Effector memory CD4-positive, alpha-beta T cell (primary cell): ENCODE results near the gene C22orf15.
A peak's percentile ranks its signal among the peaks of the same experiment; 100 is the strongest.

Source experiments
- DNase-seq, 3 donors: peaks; one replicate each; pipeline ENCODE4 v3.0.0-alpha.2; 2020
- H3K27ac ChIP-seq: 2 replicates; pipeline ENCODE4 v1.7.0; 2013; ENCODE audit warnings: mild to moderate bottlenecking, low read length, moderate library complexity; ENCODE audit not compliant: insufficient read depth, poor library complexity, severe bottlenecking
- H3K27me3 ChIP-seq: replicated peaks from 2 replicates; pipeline ENCODE4 v1.7.0; 2013; ENCODE audit warnings: mild to moderate bottlenecking, low read length; ENCODE audit not compliant: insufficient read depth, control insufficient read depth, poor library complexity, severe bottlenecking
- H3K36me3 ChIP-seq: 2 replicates; pipeline ENCODE4 v1.7.0; 2013; ENCODE audit warnings: mild to moderate bottlenecking, low read length, moderate library complexity; ENCODE audit not compliant: control insufficient read depth, insufficient read depth
- H3K4me1 ChIP-seq: 2 replicates; pipeline ENCODE4 v1.7.0; 2013; ENCODE audit warnings: low read length, mild to moderate bottlenecking; ENCODE audit not compliant: control insufficient read depth, insufficient read depth, poor library complexity, severe bottlenecking
- H3K4me3 ChIP-seq: 2 replicates; pipeline ENCODE4 v1.7.0; 2013; ENCODE audit warnings: low read length, low read depth, mild to moderate bottlenecking; ENCODE audit not compliant: insufficient read depth, poor library complexity, severe bottlenecking
- H3K9me3 ChIP-seq: 2 replicates; pipeline ENCODE4 v1.7.0; 2013; ENCODE audit warnings: mild to moderate bottlenecking, low read length, moderate library complexity; ENCODE audit not compliant: control insufficient read depth

The C22orf15 gene

DNA sequence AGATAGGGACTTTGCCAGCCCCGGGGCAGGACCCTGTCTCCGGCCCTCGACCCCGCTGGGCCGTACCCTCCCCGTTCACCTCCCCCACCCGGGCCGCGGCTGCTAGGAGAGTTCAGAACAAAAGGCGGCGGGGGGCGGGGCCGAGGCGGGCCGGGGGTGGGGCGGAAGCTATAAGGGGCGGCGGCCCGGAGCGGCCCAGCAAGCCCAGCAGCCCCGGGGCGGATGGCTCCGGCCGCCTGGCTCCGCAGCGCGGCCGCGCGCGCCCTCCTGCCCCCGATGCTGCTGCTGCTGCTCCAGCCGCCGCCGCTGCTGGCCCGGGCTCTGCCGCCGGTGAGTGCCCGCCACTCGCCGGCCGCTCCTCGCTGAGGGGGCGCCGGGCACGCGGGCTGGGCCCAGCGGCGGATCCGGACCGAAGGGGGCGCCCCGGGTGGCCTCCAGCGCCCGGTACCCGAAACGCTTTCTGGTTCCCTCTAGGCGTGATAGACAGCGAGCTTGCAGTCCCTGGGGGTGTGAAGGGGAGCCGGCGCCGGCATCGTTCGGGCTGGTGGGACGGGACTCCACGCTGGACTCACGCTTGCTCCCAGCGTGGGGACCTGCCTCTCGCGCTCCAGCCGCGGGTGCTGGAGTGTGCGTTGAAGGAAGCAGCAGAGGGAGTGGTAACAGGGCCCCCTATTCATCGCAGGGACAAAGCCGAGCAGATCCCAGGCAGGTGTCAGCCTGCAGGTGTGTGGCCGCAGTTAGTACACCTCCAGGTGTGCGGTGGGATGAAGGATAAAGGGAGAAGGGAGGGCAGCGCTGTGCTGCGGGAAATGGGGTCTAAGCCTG is 10.1 kb downstream of the C22orf15 start, which contains the start of gene MMP11:
Gene MMP11 (plus strand): TSS at position 201 of the 825 bp plus-strand sequence. CDS start 22 bp downstream, at position 223.
- Histone ChIP-seq H3K36me3 (no peaks in the 10 kb centered on the region), H3K9me3 (no peaks in the 10 kb centered on the region), H3K27me3 (no peaks in the 10 kb centered on the region), H3K27ac (no peak within 1 kb of the TSS), H3K4me1 (peaks cover 16% of the 10 kb centered on the region), H3K4me3 (peak within 1 kb of the TSS; percentile 42)
- DNase-seq = peak; percentile 19 to 38 (median 31)

GRCh38 chr22:23773483-23774113 is 10.8 kb downstream of the C22orf15 start:
- H3K27me3 ChIP-seq = no peaks in the 10 kb centered on the region
- H3K36me3 ChIP-seq = no peaks in the 10 kb centered on the region
- no peak overlapping the region for H3K27ac ChIP-seq
- no peak overlapping the region for H3K4me3 ChIP-seq
- peaks cover 10% of the 10 kb centered on the region for H3K4me1 ChIP-seq
- no peak for DNase-seq
- H3K9me3 ChIP-seq = no peaks in the 10 kb centered on the region

DNA sequence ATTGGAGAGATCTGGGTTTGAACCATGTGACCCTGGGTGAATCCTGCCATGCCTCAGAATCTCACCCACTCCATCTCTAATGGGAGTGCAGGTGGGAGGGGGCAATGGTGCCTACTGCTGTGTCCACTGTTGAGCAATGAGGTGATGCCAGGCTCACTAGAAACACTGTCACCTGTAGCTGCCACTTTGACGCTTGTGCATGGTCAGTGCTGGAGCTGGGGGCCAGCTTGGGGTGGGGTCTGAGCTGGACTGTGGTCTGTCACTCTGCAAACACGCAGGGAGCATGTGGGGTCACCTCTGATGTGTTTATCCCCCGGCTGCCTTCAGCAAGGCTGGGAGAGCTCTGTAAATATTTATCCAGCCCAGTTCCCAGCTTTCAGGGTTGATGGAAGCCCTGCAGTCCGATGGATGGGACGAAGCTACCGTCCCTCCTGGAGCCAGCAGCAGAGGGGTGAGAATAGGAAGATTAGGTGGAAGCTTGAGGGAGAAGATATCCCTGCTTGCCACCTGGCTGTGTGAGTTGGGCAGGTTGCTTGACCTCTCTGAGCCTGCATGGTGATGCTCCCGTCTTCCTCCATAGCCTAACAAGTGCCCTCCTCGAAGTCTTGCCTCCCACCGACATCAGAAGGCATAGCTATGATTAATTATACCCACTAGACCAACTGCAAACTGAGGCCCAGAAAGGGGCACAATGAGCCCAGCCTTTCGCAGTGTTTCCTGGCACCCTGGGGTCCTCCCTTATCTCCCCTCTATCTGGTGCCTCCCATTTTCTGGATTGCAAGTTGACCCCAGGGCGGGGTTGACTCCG is 11.5 kb downstream of the C22orf15 start:
- H3K4me3 ChIP-seq = no peak overlapping the region
- no peaks in the 10 kb centered on the region for H3K9me3 ChIP-seq
- no peaks in the 10 kb centered on the region for H3K27me3 ChIP-seq
- peaks cover 10% of the 10 kb centered on the region for H3K4me1 ChIP-seq
- H3K27ac ChIP-seq = no peak overlapping the region
- DNase-seq = no peak
- no peaks in the 10 kb centered on the region for H3K36me3 ChIP-seq

DNA sequence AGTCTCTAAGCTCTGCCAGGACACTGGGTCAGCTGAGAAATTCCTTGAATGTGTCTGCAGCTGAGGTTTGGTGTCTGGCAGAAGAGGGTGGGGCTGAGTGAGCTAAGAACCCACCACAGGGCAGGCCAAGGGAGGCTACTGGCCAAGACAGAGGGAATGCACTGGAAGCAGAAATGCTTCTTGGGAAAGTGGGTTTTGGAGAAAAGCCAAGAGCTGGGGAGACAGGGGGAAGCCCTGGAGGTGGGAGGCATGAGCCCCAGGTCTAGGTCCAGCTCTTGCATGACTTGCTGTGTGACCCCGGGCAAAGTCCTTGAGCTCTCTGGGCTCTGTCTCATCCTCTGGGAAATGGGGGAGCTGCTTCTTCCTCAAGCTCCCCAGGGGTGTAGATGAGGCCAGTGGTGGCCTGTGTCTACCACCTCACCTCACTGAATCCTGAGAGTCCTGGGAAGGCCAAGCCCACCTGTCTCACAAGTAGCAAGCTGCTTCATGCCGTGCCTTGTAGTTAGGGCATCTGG is 12.2 kb downstream of the C22orf15 start:
- DNase-seq = no peak
- peaks cover 10% of the 10 kb centered on the region for H3K4me1 ChIP-seq

DNA sequence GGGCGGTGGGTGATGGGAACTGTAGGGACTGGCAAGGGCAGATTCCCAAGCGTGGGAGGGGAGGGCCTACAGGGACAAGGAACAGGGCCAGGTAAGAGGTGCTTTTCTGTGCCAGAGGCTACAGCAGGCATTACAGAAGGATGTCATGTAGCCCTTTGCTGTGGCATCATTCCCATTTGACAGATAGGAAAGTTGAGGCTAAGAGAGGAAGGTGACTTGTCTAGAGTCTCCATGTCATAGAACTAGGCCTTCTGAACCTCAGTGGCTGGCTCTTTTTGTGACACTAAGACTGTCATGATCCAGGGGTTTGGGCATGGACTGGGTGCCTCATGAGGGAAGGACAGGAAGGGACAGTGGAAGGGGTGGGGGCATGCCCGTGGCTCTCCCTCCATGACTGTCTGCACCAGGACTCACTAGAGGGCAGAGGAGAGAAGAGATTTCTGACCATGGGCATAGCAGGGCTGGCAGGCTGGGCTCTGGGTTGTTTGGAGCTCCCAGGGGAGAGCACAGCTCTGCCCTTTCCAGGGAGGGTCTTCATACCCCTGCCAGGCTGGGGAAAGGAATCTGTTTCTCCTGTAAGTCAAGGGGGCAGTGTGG is 13.1 kb downstream of the C22orf15 start:
- Histone ChIP-seq H3K4me3 (no peak overlapping the region), H3K9me3 (no peaks in the 10 kb centered on the region), H3K27ac (no peak overlapping the region), H3K27me3 (no peaks in the 10 kb centered on the region), H3K4me1 (peaks cover 10% of the 10 kb centered on the region), H3K36me3 (no peaks in the 10 kb centered on the region)
- no peak for DNase-seq

More for the DNA sequence above, 12.2 kb downstream of the C22orf15 start:
- Histone ChIP-seq H3K36me3 (no peaks in the 10 kb centered on the region), H3K27me3 (no peaks in the 10 kb centered on the region), H3K4me3 (no peak overlapping the region), H3K27ac (no peak overlapping the region), H3K9me3 (no peaks in the 10 kb centered on the region)

DNA sequence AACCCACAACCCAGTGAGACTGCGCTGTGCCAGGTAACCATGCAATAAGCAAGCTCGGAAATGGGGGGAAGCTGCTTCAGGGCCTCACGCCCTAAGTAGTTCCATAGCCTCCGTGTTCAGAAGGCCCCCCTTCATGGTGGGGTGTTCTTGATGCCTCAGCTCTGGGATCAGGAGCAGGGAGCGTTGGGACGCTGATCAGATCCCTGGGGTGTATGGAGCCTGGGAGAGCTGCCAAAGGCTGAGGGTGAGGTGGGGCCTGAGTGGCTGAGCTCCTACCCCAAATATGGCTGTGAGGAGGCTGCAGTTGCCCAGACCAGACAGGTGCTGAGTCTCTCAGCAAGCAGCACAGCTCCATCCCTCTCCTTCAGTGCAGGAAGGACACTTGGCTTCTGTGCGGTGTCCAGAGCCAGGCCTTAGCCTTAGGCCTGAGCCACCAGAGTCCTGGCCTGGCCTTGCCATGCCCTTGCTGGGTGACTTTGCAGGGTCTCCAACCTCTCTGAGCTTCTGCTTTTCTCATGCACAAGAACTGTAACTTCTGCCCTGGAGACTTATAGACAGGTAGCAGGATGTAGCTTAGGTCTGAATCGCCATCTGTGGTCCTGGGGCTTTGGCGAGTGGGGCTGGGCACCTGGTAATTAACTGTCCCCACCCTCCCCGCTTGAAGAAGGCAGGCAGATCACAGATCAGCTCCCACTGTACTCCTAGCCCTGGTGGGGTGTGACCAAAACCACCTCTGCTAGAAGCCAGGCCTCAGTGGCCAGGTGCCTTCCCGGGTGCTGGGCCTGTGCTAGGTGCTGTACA is 15.2 kb downstream of the C22orf15 start:
- Histone ChIP-seq H3K36me3 (no peaks in the 10 kb centered on the region), H3K27ac (no peak overlapping the region), H3K9me3 (no peaks in the 10 kb centered on the region), H3K4me1 (no peaks in the 10 kb centered on the region), H3K27me3 (no peaks in the 10 kb centered on the region), H3K4me3 (no peak overlapping the region)
- DNase-seq = no peak

DNA sequence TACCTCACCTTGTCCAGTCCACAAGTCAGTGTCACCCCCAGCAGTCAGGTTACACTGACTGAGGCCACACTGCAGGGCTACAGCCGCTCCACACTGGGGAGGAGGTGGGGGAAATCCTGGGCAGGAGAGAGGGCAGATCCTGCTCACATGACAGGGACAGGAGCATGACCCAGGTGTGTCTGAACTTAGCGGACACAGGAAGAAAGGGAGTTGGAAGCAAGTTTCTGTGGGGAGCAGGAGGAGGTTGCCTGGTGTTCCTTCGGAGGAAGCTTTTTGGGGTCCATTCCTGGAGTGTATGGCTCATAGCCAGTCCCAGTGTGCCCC is 15.7 kb downstream of the C22orf15 start:
- Histone ChIP-seq H3K27ac (no peak overlapping the region), H3K9me3 (no peaks in the 10 kb centered on the region), H3K4me1 (no peaks in the 10 kb centered on the region), H3K27me3 (no peaks in the 10 kb centered on the region), H3K4me3 (no peak overlapping the region), H3K36me3 (no peaks in the 10 kb centered on the region)
- no peak for DNase-seq

GRCh38 chr22:23779083-23779482 is 16.3 kb downstream of the C22orf15 start:
- no peak overlapping the region for H3K4me3 ChIP-seq
- no peak overlapping the region for H3K27ac ChIP-seq
- DNase-seq = no peak
- H3K4me1 ChIP-seq = no peaks in the 10 kb centered on the region
- no peaks in the 10 kb centered on the region for H3K9me3 ChIP-seq
- H3K27me3 ChIP-seq = no peaks in the 10 kb centered on the region
- no peaks in the 10 kb centered on the region for H3K36me3 ChIP-seq

GRCh38 chr22:23779731-23780130 is 16.9 kb downstream of the C22orf15 start:
- H3K27ac ChIP-seq = no peak overlapping the region
- H3K4me3 ChIP-seq = no peak overlapping the region
- H3K27me3 ChIP-seq = no peaks in the 10 kb centered on the region
- no peaks in the 10 kb centered on the region for H3K9me3 ChIP-seq
- H3K36me3 ChIP-seq = no peaks in the 10 kb centered on the region
- no peak for DNase-seq
- H3K4me1 ChIP-seq = no peaks in the 10 kb centered on the region
